K562 (cell line): Measurements from ENCODE around the gene PRKACA. TPM values are rescaled to one million over a fixed set of nuclear protein-coding genes. Genes with fewer than 3 reads are reported as not detected.

Source experiments
- ATF3 ChIP-seq, 2 experiments: fragments of 450-650 bp in 1 of 2; sonication (generic) in 1 of 2; formaldehyde crosslinking in 1 of 2; IDR thresholded peaks in 1 of 2; conservative IDR thresholded peaks in 1 of 2; 2 replicates each; pipeline versions ENCODE4 v1.6.1 to v1.8.1; 2016 to 2023; ENCODE audit warnings: mild to moderate bottlenecking in 2 of 2, moderate library complexity in 2 of 2, inconsistent platforms in 1 of 2, missing genetic modification reagents in 1 of 2
- CBFB ChIP-seq: sonication (generic); formaldehyde crosslinking; IDR thresholded peaks from 2 replicates; pipeline ENCODE4 v1.4.0; 2020; ENCODE audit warnings: mild to moderate bottlenecking, missing genetic modification reagents
- EP400 ChIP-seq: fragments of 450-650 bp; IDR thresholded peaks from 2 replicates; pipeline ENCODE4 v1.6.1; 2017; ENCODE audit warnings: antibody characterized with exemption, mild to moderate bottlenecking, moderate library complexity
- KHSRP ChIP-seq: fragments of 450-650 bp; IDR thresholded peaks from 2 replicates; pipeline ENCODE4 v1.6.1; 2017
- MGA ChIP-seq: fragments of 450-650 bp; IDR thresholded peaks from 2 replicates; pipeline ENCODE4 v1.6.1; 2016; ENCODE audit warnings: mild to moderate bottlenecking, moderate library complexity
- MTF1 ChIP-seq: fragments of 250-450 bp; sonication (Bioruptor Pico); IDR thresholded peaks from 2 replicates; pipeline ENCODE4 v1.9.0; 2021; ENCODE audit warnings: moderate library complexity, mild to moderate bottlenecking, inconsistent platforms, borderline replicate concordance
- PHTF2 ChIP-seq: fragments of 250-450 bp; sonication (Bioruptor Pico); IDR thresholded peaks from 2 replicates; pipeline ENCODE4 v1.5.0; 2021; ENCODE audit warnings: mild to moderate bottlenecking
- SMARCC2 ChIP-seq: fragments of 450-650 bp; IDR thresholded peaks from 2 replicates; pipeline ENCODE4 v1.6.1; 2017; ENCODE audit warnings: antibody characterized with exemption, moderate library complexity, mild to moderate bottlenecking, low read depth
- YY1 ChIP-seq, 3 experiments: IDR thresholded peaks; 2 replicates each; pipeline ENCODE4 v1.6.1; 2011; ENCODE audit warnings: low read length in 2 of 3, mild to moderate bottlenecking in 2 of 3, moderate library complexity in 2 of 3, borderline replicate concordance in 1 of 3, control low read depth in 1 of 3, low read depth in 1 of 3; ENCODE audit not compliant: insufficient read depth in 3 of 3, insufficient replicate concordance in 2 of 3, control insufficient read depth in 1 of 3, insufficient read length in 1 of 3; ENCODE audit errors: extremely low read depth in 1 of 3
- ZNF449 ChIP-seq: fragments of 250-450 bp; sonication (Bioruptor Pico); IDR thresholded peaks from 2 replicates; pipeline ENCODE4 v1.8.0; 2022; ENCODE audit warnings: moderate library complexity, mild to moderate bottlenecking, inconsistent platforms
- ZNF785 ChIP-seq: fragments of 250-450 bp; sonication (Bioruptor Pico); IDR thresholded peaks from 2 replicates; pipeline ENCODE4 v1.4.0; 2020; ENCODE audit warnings: mild to moderate bottlenecking
- polyA plus RNA-seq, 8 experiments: library from polyadenylated mRNA; depleted of rRNA in 4 of 8; stranded (reverse) in 5 of 8; unstranded in 3 of 8; fragments of >200 nt; fragmentation: Nextera tagmentation in 2 of 8; fragmentation: Illumina TruSeq in 1 of 8; extraction: Ambion mirVana in 2 of 8; extraction: Trizol in 1 of 8; gene quantifications; 2 replicates each; pipeline versions ENCODE4 v1.2.1 to v1.2.3, GENCODE V29; 2011 to 2014; ENCODE audit warnings: inconsistent platforms in 1 of 8, missing spikeins in 1 of 8
- total RNA-seq, 7 experiments: library from RNA; depleted of rRNA in 6 of 7; stranded (reverse); fragments of >200 nt in 6 of 7; fragmentation: Illumina TruSeq in 2 of 7; extraction: Trizol in 2 of 7; gene quantifications; 2 replicates each; pipeline versions ENCODE4 v1.2.1 to v1.2.3, GENCODE V29; 2011 to 2021; ENCODE audit warnings: low replicate concordance in 1 of 7

PRKACA gene
- total and polyA plus RNA-seq, 9 of the 15 experiments (the other 6 are each of a cell fraction or from before 2014, with no cell fraction given) = 1.2 to 63.1 (median 13.0) TPM

GRCh38 chr19:14142262-14143190, 25.0 kb upstream of the PRKACA start (continued):
- TF ChIP-seq ZNF449 (CRISPR knock-in tag) (no peak), CBFB (CRISPR knock-in tag) (no peak), MGA (no peak), ATF3 (IDR thresholded peaks at IDR 0.05) (peak; percentile 80), ATF3 (CRISPR knock-in tag; conservative IDR thresholded peaks at IDR 0.05) (no peak), PHTF2 (no peak), MTF1 (CRISPR knock-in tag) (no peak), KHSRP (peak; percentile 50; the same call in 1 of the 2 replicates), SMARCC2 (peak; percentile 63; the same call in 1 of the 2 replicates), ZNF785 (CRISPR knock-in tag) (no peak), YY1 (IDR thresholded peaks at IDR 0.05; ENCODE audit: borderline replicate concordance in 1 of 3, control insufficient read depth in 1 of 3, extremely low read depth in 1 of 3, insufficient read depth in 3 of 3, insufficient read length in 1 of 3, insufficient replicate concordance in 2 of 3, low read depth in 1 of 3, low read length in 2 of 3) (no peak), EP400 (0 out of 2 replicates have a peak, but pooled peaks have one; percentile 19)
